HG03060 (cell line): ENCODE data around the gene HGF.
"Not testable (repeated sequence)": the region's sequence is repeated elsewhere in the genome, so short reads cannot be mapped to it uniquely, and the experiment has no call there.

Experiments used
- ATAC-seq: cut with Tn5 transposase; IDR thresholded peaks from one replicate; pipeline ENCODE4 v1.9.1; 2021; ENCODE audit warnings: low read depth, moderate number of reproducible peaks; ENCODE audit not compliant: unreplicated experiment

HGF gene

GRCh38 chr7:81725003-81725811, 44.6 kb downstream of the HGF start:
- ATAC-seq, result no peak

- ATAC-seq, result not testable (repeated sequence)
Measured at GRCh38 chr7:81722250-81722649, 47.6 kb downstream of the HGF start.

- ATAC-seq, result no peak
Measured at GRCh38 chr7:81721437-81721836, 48.4 kb downstream of the HGF start.

GRCh38 chr7:81719865-81720264, 50.0 kb downstream of the HGF start:
- ATAC-seq, result no peak

GRCh38 chr7:81715984-81716588, 53.8 kb downstream of the HGF start:
- ATAC-seq, result no peak

- ATAC-seq, result no peak
Measured at GRCh38 chr7:81714306-81714705, 55.5 kb downstream of the HGF start.

- no peak for ATAC-seq
Measured at GRCh38 chr7:81710751-81711150, 59.1 kb downstream of the HGF start.

- no peak for ATAC-seq
Measured at GRCh38 chr7:81709836-81710235, 60.0 kb downstream of the HGF start.

GRCh38 chr7:81707966-81708365, 61.9 kb downstream of the HGF start:
- ATAC-seq, result no peak

- ATAC-seq, result no peak
Measured at GRCh38 chr7:81707196-81707595, 62.7 kb downstream of the HGF start.

GRCh38 chr7:81705206-81705605, 64.6 kb downstream of the HGF start:
- no peak for ATAC-seq

- no peak for ATAC-seq
Measured at GRCh38 chr7:81704595-81704994, 65.3 kb downstream of the HGF start.

GRCh38 chr7:81698965-81699364, 70.9 kb downstream of the HGF start:
- ATAC-seq, result no peak

- ATAC-seq, result no peak
Measured at GRCh38 chr7:81694711-81695110, 75.1 kb downstream of the HGF start.

GRCh38 chr7:81693894-81694293, 76.0 kb downstream of the HGF start:
- ATAC-seq, result no peak

GRCh38 chr7:81693080-81693479, 76.8 kb downstream of the HGF start:
- ATAC-seq, result no peak

GRCh38 chr7:81692146-81692905, 77.5 kb downstream of the HGF start:
- no peak for ATAC-seq

- no peak for ATAC-seq
Measured at GRCh38 chr7:81691199-81691821, 78.5 kb downstream of the HGF start.

GRCh38 chr7:81690688-81691087, 79.2 kb downstream of the HGF start:
- no peak for ATAC-seq

GRCh38 chr7:81690251-81690650, 79.6 kb downstream of the HGF start:
- ATAC-seq, result no peak
